CD4-positive, CD25-positive, alpha-beta regulatory T cell (primary cell): ENCODE data around the gene CCBE1. TPM values are rescaled to one million over a fixed set of nuclear protein-coding genes. Genes with fewer than 3 reads are reported as not detected.

Source experiments
- ATAC-seq, 2 donors: fragments of 150-1000 bp; cut with Tn5 transposase; one replicate each; pipeline ENCODE4 v1.10.0; 2021; ENCODE audit warnings: low read depth in 2 of 2, moderate number of reproducible peaks in 2 of 2, moderate library complexity in 1 of 2
- DNase-seq, 3 donors: peaks; one replicate each; pipeline versions ENCODE4 v3.0.0 to v3.0.0-alpha.2; 2012 to 2022; ENCODE audit warnings: mixed read lengths in 1 of 3
- H3K27ac ChIP-seq: one replicate; pipeline ENCODE4 v1.7.0; 2013; ENCODE audit warnings: mild to moderate bottlenecking, low read length; ENCODE audit not compliant: insufficient read depth, poor library complexity, severe bottlenecking
- H3K27me3 ChIP-seq: one replicate; pipeline ENCODE4 v1.7.0; 2013; ENCODE audit warnings: low read length; ENCODE audit not compliant: control insufficient read depth, insufficient read depth
- H3K36me3 ChIP-seq: one replicate; pipeline ENCODE4 v1.7.0; 2013; ENCODE audit warnings: mild to moderate bottlenecking, low read length, moderate library complexity; ENCODE audit not compliant: control insufficient read depth, insufficient read depth
- H3K4me1 ChIP-seq: 2 replicates; pipeline ENCODE4 v1.7.0; 2013; ENCODE audit warnings: mild to moderate bottlenecking, low read length; ENCODE audit not compliant: insufficient read depth, control insufficient read depth, poor library complexity, severe bottlenecking
- H3K4me3 ChIP-seq: one replicate; pipeline ENCODE4 v1.7.0; 2013; ENCODE audit warnings: low read depth, mild to moderate bottlenecking, low read length, moderate library complexity
- H3K9me3 ChIP-seq, 2 experiments: 1 replicate in 1 of 2; 2 replicates in 1 of 2; pipeline ENCODE4 v1.7.0; 2013; ENCODE audit warnings: low read length in 2 of 2, mild to moderate bottlenecking in 1 of 2, moderate library complexity in 1 of 2; ENCODE audit not compliant: control insufficient read depth in 2 of 2
- H3K27ac Mint-ChIP-seq, 3 donors: one replicate each; pipeline ENCODE4 v1.8.0; 2020 to 2022; ENCODE audit warnings: mild to moderate bottlenecking in 3 of 3, mixed read lengths in 3 of 3, moderate library complexity in 2 of 3
- H3K27me3 Mint-ChIP-seq: one replicate; pipeline ENCODE4 v1.8.0; 2022; ENCODE audit warnings: mild to moderate bottlenecking, mixed read lengths
- H3K36me3 Mint-ChIP-seq: one replicate; pipeline ENCODE4 v1.8.0; 2020; ENCODE audit warnings: mixed read lengths
- H3K4me1 Mint-ChIP-seq, 4 donors: one replicate each; pipeline ENCODE4 v1.8.0; 2020 to 2022; ENCODE audit warnings: mixed read lengths in 4 of 4, mild to moderate bottlenecking in 1 of 4
- H3K4me3 Mint-ChIP-seq, 4 donors: one replicate each; pipeline ENCODE4 v1.8.0; 2020 to 2022; ENCODE audit warnings: mild to moderate bottlenecking in 4 of 4, mixed read lengths in 4 of 4, moderate library complexity in 3 of 4
- H3K9me3 Mint-ChIP-seq, 7 donors: one replicate each; pipeline ENCODE4 v1.8.0; 2020 to 2022; ENCODE audit warnings: mixed read lengths in 7 of 7, mild to moderate bottlenecking in 3 of 7, moderate library complexity in 2 of 7
- polyA plus RNA-seq, 4 donors: library from polyadenylated mRNA; unstranded; fragments of 300-500 nt; fragmentation: Illumina TruSeq; gene quantifications; one replicate each; pipeline ENCODE4 v1.2.3, GENCODE V29; 2021
- total RNA-seq: library from RNA; stranded (reverse); gene quantifications from one replicate; pipeline ENCODE4 v1.2.3, GENCODE V29; 2022

Gene CCBE1
- total and polyA plus RNA-seq, 5 donors from 2014 or later = not detected

- Mint-ChIP-seq H3K36me3 (no peaks in the 10 kb centered on the region), H3K9me3 (peaks cover 0 to 2% (median 0%) of the 10 kb centered on the region in 7 donors), H3K4me3 (no peak overlapping the region), H3K27me3 (peaks cover 11% of the 10 kb centered on the region), H3K27ac (no peak overlapping the region), H3K4me1 (no peaks in the 10 kb centered on the region)
- Histone ChIP-seq H3K9me3 (no peaks in the 10 kb centered on the region), H3K27ac (no peak overlapping the region), H3K27me3 (peaks cover 4% of the 10 kb centered on the region), H3K4me3 (no peak overlapping the region), H3K36me3 (no peaks in the 10 kb centered on the region), H3K4me1 (no peaks in the 10 kb centered on the region)
- DNase-seq (no peak), ATAC-seq (no peak)
These were observed 191.9 kb downstream of the CCBE1 start for GRCh38 chr18:59505356-59505755.

DNA sequence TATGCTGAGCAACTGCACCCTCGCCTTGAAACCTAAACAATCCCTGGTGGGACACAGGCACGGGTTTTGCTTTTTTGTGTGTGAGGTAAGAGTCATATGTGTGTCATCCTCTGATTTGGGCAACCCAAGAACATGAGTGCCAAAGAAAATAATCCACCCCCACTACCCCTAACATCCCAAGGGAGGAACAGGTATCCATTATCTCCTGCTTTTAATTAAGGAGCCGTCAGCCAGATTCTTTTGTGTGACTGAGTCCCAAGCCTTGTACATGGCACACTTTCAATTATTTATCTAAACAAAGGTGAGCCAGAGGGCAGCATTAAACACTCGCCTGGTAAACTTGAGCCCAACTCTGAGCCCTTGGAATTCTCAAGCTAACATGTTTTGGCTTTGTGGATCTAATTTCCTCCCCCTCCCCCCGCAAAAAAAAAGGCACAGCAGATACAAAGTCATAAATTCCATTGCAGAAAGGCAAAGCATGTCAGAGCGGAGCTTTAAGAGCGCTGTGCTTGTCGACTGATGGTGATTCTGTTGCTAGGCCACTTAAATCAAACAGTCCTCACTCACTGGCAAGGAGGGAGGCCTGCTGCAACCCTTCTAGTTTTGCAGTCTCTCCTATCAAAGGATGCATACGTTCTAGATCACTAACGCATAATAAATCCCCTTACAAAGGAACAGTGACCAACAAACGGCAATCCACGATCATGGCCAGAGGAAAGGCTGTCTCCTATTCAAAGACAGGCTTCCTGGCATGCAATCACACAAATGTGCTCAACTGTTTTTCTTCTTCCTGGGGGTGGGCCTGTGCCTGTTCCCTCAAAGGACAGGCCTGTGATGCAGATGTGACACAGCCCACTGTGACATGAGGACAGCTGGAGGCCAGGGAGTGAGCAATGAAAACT lies 194.7 kb downstream of the CCBE1 start:
- no peak for ATAC-seq

GRCh38 chr18:59501920-59502273 lies 195.3 kb downstream of the CCBE1 start:
- no peak overlapping the region for H3K4me3 ChIP-seq
- peaks cover 4% of the 10 kb centered on the region for H3K27me3 ChIP-seq
- no peaks in the 10 kb centered on the region for H3K36me3 ChIP-seq
- H3K27ac ChIP-seq = no peak overlapping the region
- H3K9me3 Mint-ChIP-seq = peaks cover 0 to 3% (median 0%) of the 10 kb centered on the region in 7 donors
- no peaks in the 10 kb centered on the region for H3K36me3 Mint-ChIP-seq
- no peak overlapping the region for H3K4me3 Mint-ChIP-seq
- DNase-seq (no peak), ATAC-seq (no peak)
- H3K27me3 Mint-ChIP-seq = peaks cover 13% of the 10 kb centered on the region
- H3K4me1 ChIP-seq = no peaks in the 10 kb centered on the region
- no peaks in the 10 kb centered on the region for H3K4me1 Mint-ChIP-seq
- H3K9me3 ChIP-seq = no peaks in the 10 kb centered on the region
- no peak overlapping the region for H3K27ac Mint-ChIP-seq

More for the DNA sequence above, 194.7 kb downstream of the CCBE1 start:
- DNase-seq = no peak
- Mint-ChIP-seq H3K4me3 (no peak overlapping the region), H3K9me3 (peaks cover 0 to 3% (median 0%) of the 10 kb centered on the region in 7 donors), H3K36me3 (no peaks in the 10 kb centered on the region), H3K4me1 (no peaks in the 10 kb centered on the region), H3K27ac (no peak overlapping the region), H3K27me3 (peaks cover 16% of the 10 kb centered on the region)
- no peaks in the 10 kb centered on the region for H3K9me3 ChIP-seq
- H3K27ac ChIP-seq = no peak overlapping the region
- H3K4me1 ChIP-seq = no peaks in the 10 kb centered on the region
- no peak overlapping the region for H3K4me3 ChIP-seq
- H3K36me3 ChIP-seq = no peaks in the 10 kb centered on the region
- peaks cover 4% of the 10 kb centered on the region for H3K27me3 ChIP-seq

GRCh38 chr18:59500765-59501164 lies 196.5 kb downstream of the CCBE1 start:
- no peaks in the 10 kb centered on the region for H3K36me3 ChIP-seq

GRCh38 chr18:59498506-59499086 lies 198.6 kb downstream of the CCBE1 start:
- Histone ChIP-seq H3K36me3 (no peaks in the 10 kb centered on the region), H3K9me3 (no peaks in the 10 kb centered on the region), H3K4me3 (no peak overlapping the region), H3K4me1 (no peaks in the 10 kb centered on the region), H3K27ac (no peak overlapping the region), H3K27me3 (peaks cover 3% of the 10 kb centered on the region)
- no peaks in the 10 kb centered on the region for H3K4me1 Mint-ChIP-seq
- ATAC-seq (no peak), DNase-seq (no peak)
- H3K4me3 Mint-ChIP-seq = no peak overlapping the region
- peaks cover 0 to 1% (median 0%) of the 10 kb centered on the region in 7 donors for H3K9me3 Mint-ChIP-seq
- H3K27me3 Mint-ChIP-seq = peaks cover 4% of the 10 kb centered on the region
- no peak overlapping the region for H3K27ac Mint-ChIP-seq
- H3K36me3 Mint-ChIP-seq = no peaks in the 10 kb centered on the region

More at GRCh38 chr18:59500765-59501164, 196.5 kb downstream of the CCBE1 start:
- H3K4me3 Mint-ChIP-seq = no peak overlapping the region
- Histone ChIP-seq H3K27me3 (peaks cover 3% of the 10 kb centered on the region), H3K4me1 (no peaks in the 10 kb centered on the region), H3K9me3 (no peaks in the 10 kb centered on the region), H3K4me3 (no peak overlapping the region), H3K27ac (no peak overlapping the region)
- DNase-seq (no peak), ATAC-seq (no peak)
- H3K27ac Mint-ChIP-seq = no peak overlapping the region
- H3K27me3 Mint-ChIP-seq = peaks cover 9% of the 10 kb centered on the region
- peaks cover 0 to 2% (median 0%) of the 10 kb centered on the region in 7 donors for H3K9me3 Mint-ChIP-seq
- no peaks in the 10 kb centered on the region for H3K4me1 Mint-ChIP-seq
- no peaks in the 10 kb centered on the region for H3K36me3 Mint-ChIP-seq

- no peaks in the 10 kb centered on the region for H3K27me3 Mint-ChIP-seq
- no peak overlapping the region for H3K27ac Mint-ChIP-seq
- peaks cover 0 to 3% (median 0%) of the 10 kb centered on the region in 7 donors for H3K9me3 Mint-ChIP-seq
- no peak overlapping the region for H3K4me3 ChIP-seq
- no peak overlapping the region for H3K4me3 Mint-ChIP-seq
- no peak overlapping the region for H3K27ac ChIP-seq
- H3K9me3 ChIP-seq = no peaks in the 10 kb centered on the region
- H3K27me3 ChIP-seq = no peaks in the 10 kb centered on the region
- no peaks in the 10 kb centered on the region for H3K4me1 ChIP-seq
- ATAC-seq (no peak), DNase-seq (no peak)
- no peaks in the 10 kb centered on the region for H3K4me1 Mint-ChIP-seq
- no peaks in the 10 kb centered on the region for H3K36me3 Mint-ChIP-seq
- no peaks in the 10 kb centered on the region for H3K36me3 ChIP-seq
These were observed 204.3 kb downstream of the CCBE1 start for GRCh38 chr18:59492756-59493421.

DNA sequence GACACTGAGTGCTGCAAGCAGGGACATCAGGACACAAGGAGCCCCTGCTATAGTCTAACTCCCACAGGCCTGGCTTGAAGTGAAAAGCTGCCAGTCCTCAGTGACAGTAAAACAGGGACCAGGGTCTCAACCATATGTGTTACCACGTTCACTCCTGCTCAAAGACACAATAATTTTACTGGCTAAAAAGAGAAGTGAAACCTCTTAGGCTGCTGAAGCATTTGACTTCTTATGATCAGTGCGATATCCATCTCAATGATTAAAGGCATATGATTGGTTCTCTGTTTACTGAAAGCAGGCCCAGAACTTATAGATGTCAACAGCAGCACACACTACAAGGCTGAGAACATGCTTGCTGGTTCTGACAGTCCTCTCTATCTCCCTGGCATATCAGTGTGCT lies 208.3 kb downstream of the CCBE1 start:
- H3K36me3 ChIP-seq = no peaks in the 10 kb centered on the region
- Mint-ChIP-seq H3K4me1 (no peaks in the 10 kb centered on the region), H3K4me3 (no peak overlapping the region), H3K27me3 (peaks cover under 1% of the 10 kb centered on the region), H3K9me3 (peaks cover 0 to 3% (median 0%) of the 10 kb centered on the region in 7 donors), H3K36me3 (no peaks in the 10 kb centered on the region), H3K27ac (no peak overlapping the region)
- ATAC-seq = no peak
- no peaks in the 10 kb centered on the region for H3K4me1 ChIP-seq
- H3K4me3 ChIP-seq = no peak overlapping the region
- no peaks in the 10 kb centered on the region for H3K9me3 ChIP-seq
- H3K27me3 ChIP-seq = no peaks in the 10 kb centered on the region
- H3K27ac ChIP-seq = no peak overlapping the region
- no peak for DNase-seq
